HepG2 (cell line): ENCODE data around the gene TKTL1. TPM values are rescaled to one million over a fixed set of nuclear protein-coding genes. Genes with fewer than 3 reads are reported as not detected.

Experiments used
- ARID2 ChIP-seq: sonication (generic); formaldehyde crosslinking; IDR thresholded peaks from 2 replicates; pipeline ENCODE4 v1.8.1; 2022; ENCODE audit warnings: mild to moderate bottlenecking, missing genetic modification reagents, borderline replicate concordance
- CENPX ChIP-seq: sonication (generic); formaldehyde crosslinking; IDR thresholded peaks from 2 replicates; pipeline ENCODE4 v1.9.0; 2021; ENCODE audit warnings: mild to moderate bottlenecking, missing genetic modification reagents, moderate library complexity
- DPF2 ChIP-seq: sonication (generic); formaldehyde crosslinking; IDR thresholded peaks from 2 replicates; pipeline ENCODE4 v1.4.0; 2020; ENCODE audit warnings: mild to moderate bottlenecking, low read depth, missing genetic modification reagents, borderline replicate concordance
- FOXA1 ChIP-seq, 2 experiments: fragments of 450-650 bp in 1 of 2; sonication (generic) in 1 of 2; formaldehyde crosslinking in 1 of 2; IDR thresholded peaks; 2 replicates each; pipeline versions ENCODE4 v1.4.0 to v1.6.1; 2016 to 2020; ENCODE audit warnings: missing genetic modification reagents in 1 of 2
- GABPB1 ChIP-seq: IDR thresholded peaks from 2 replicates; pipeline ENCODE4 v1.6.1; 2016; ENCODE audit warnings: mild to moderate bottlenecking, missing genetic modification reagents, moderate library complexity, missing compliant biosample characterization
- HOXD1 ChIP-seq: sonication (generic); formaldehyde crosslinking; IDR thresholded peaks from 2 replicates; pipeline ENCODE4 v1.5.0; 2020; ENCODE audit warnings: missing genetic modification reagents
- MEIS1 ChIP-seq: sonication (generic); formaldehyde crosslinking; IDR thresholded peaks from 2 replicates; pipeline ENCODE4 v1.9.0; 2021; ENCODE audit warnings: mild to moderate bottlenecking, missing genetic modification reagents, moderate library complexity, borderline replicate concordance
- NFATC3 ChIP-seq: sonication (generic); formaldehyde crosslinking; IDR thresholded peaks from 2 replicates; pipeline ENCODE4 v1.5.1; 2020; ENCODE audit warnings: mild to moderate bottlenecking, missing genetic modification reagents
- NR2F6 ChIP-seq, 2 experiments: IDR thresholded peaks; 2 replicates each; pipeline ENCODE4 v1.6.1; 2016; ENCODE audit warnings: antibody characterized with exemption in 1 of 2, mild to moderate bottlenecking in 1 of 2
- RFX3 ChIP-seq: IDR thresholded peaks from 2 replicates; pipeline ENCODE4 v1.6.1; 2016; ENCODE audit warnings: missing biosample characterization, missing genetic modification reagents
- STAT5B ChIP-seq: sonication (generic); formaldehyde crosslinking; IDR thresholded peaks from 2 replicates; pipeline ENCODE4 v1.4.0; 2020; ENCODE audit warnings: missing genetic modification reagents
- YEATS2 ChIP-seq: sonication (generic); formaldehyde crosslinking; IDR thresholded peaks from 2 replicates; pipeline ENCODE4 v1.4.0; 2020; ENCODE audit warnings: missing genetic modification reagents, borderline replicate concordance
- ZFY ChIP-seq: sonication (generic); formaldehyde crosslinking; IDR thresholded peaks from 2 replicates; pipeline ENCODE4 v1.4.0; 2020; ENCODE audit warnings: missing genetic modification reagents
- ZNF24 ChIP-seq: fragments of 450-650 bp; IDR thresholded peaks from 2 replicates; pipeline ENCODE4 v1.6.1; 2017; ENCODE audit warnings: antibody characterized with exemption, mild to moderate bottlenecking
- ZNF746 ChIP-seq: sonication (generic); formaldehyde crosslinking; IDR thresholded peaks from 2 replicates; pipeline ENCODE4 v1.8.0; 2022; ENCODE audit warnings: mild to moderate bottlenecking, missing genetic modification reagents
- ZZZ3 ChIP-seq: sonication (generic); formaldehyde crosslinking; IDR thresholded peaks from 2 replicates; pipeline ENCODE4 v1.4.0; 2020; ENCODE audit warnings: missing genetic modification reagents, mild to moderate bottlenecking, borderline replicate concordance
- polyA plus RNA-seq, 8 experiments: library from polyadenylated mRNA; depleted of rRNA in 3 of 8; stranded (reverse) in 7 of 8; unstranded in 1 of 8; fragments of >200 nt; fragmentation: Illumina TruSeq in 4 of 8; extraction: Trizol in 4 of 8; gene quantifications; 2 replicates each; pipeline versions ENCODE4 v1.2.1 to v1.2.3, GENCODE V29; 2011 to 2016; ENCODE audit warnings: low read depth in 4 of 8, missing spikeins in 1 of 8, mixed read lengths in 1 of 8; ENCODE audit not compliant: insufficient read depth in 1 of 8
- total RNA-seq, 5 experiments: library from RNA; depleted of rRNA; stranded (reverse); fragments of >200 nt; fragmentation: Illumina TruSeq; extraction: Trizol; gene quantifications; 2 replicates each; pipeline ENCODE4 v1.2.3, GENCODE V29; 2016; ENCODE audit warnings: low read depth in 1 of 5
- TF ChIP-seq, protein P1 (sequence below): sonication (generic); formaldehyde crosslinking; IDR thresholded peaks from 2 replicates; pipeline ENCODE4 v1.9.0; 2022; ENCODE audit warnings: missing genetic modification reagents, mild to moderate bottlenecking, borderline replicate concordance
- TF ChIP-seq, protein P2 (sequence below): sonication (generic); formaldehyde crosslinking; IDR thresholded peaks from 2 replicates; pipeline ENCODE4 v1.8.1; 2022; ENCODE audit warnings: low read depth, mild to moderate bottlenecking, missing genetic modification reagents
- TF ChIP-seq, protein P3 (sequence below): sonication (generic); formaldehyde crosslinking; conservative IDR thresholded peaks from 2 replicates; pipeline ENCODE4 v1.4.0; 2020; ENCODE audit warnings: mild to moderate bottlenecking, missing genetic modification reagents, moderate library complexity

Gene TKTL1
- total and polyA plus RNA-seq, 2 of the 13 experiments (the other 11 are each of a cell fraction or from before 2014, with no cell fraction given), result not detected

DNA sequence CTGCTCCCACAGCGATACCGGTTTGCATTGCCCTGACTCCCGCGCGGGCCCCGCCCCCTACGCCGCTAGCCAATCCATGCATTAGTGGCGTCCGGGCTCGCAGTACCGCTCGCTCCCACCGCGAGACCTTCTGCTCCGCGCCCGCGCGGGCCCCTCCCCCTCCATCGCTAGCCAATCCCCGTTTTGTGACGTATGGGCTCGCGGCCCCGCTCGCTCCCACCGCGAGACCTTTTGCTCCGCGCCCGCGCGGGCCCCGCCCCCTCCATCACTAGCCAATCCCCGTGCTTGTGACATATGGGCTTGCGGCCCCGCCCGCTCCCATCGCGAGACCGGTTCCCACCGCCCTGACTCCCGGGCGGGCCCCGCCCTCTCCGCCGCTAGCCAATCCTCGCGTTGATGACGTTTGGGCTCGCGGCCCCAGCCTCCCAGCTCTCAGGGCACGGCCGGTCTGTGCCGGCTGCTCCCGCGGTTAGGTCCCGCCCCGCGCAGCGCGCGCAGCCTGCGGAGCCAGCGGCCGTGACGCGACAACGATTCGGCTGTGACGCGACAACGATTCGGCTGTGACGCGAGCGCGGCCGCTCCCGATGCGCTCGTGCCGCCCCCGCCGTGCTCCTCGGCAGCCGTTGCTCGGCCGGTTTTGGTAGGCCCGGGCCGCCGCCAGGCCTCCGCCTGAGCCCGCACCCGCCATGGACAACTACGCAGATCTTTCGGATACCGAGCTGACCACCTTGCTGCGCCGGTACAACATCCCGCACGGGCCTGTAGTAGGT, 83.4 kb downstream of the TKTL1 start, which contains the start of gene EMD (continued):
- TF ChIP-seq DPF2 (CRISPR knock-in tag), result no peak
- TF ChIP-seq YEATS2 (CRISPR knock-in tag), result peak; percentile 67
- peak; percentile 81 for TF ChIP-seq ZFY (CRISPR knock-in tag)
- no peak for TF ChIP-seq NFATC3 (CRISPR knock-in tag)
- TF ChIP-seq NR2F6 (IDR thresholded peaks at IDR 0.05), result no peak
- no peak for TF ChIP-seq NR2F6 (CRISPR knock-in tag; IDR thresholded peaks at IDR 0.05)
- TF ChIP-seq, protein P1, sequence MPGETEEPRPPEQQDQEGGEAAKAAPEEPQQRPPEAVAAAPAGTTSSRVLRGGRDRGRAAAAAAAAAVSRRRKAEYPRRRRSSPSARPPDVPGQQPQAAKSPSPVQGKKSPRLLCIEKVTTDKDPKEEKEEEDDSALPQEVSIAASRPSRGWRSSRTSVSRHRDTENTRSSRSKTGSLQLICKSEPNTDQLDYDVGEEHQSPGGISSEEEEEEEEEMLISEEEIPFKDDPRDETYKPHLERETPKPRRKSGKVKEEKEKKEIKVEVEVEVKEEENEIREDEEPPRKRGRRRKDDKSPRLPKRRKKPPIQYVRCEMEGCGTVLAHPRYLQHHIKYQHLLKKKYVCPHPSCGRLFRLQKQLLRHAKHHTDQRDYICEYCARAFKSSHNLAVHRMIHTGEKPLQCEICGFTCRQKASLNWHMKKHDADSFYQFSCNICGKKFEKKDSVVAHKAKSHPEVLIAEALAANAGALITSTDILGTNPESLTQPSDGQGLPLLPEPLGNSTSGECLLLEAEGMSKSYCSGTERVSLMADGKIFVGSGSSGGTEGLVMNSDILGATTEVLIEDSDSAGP (CRISPR knock-in tag), result peak; percentile 46; the same call in 1 of the 2 replicates
- TF ChIP-seq, protein P2, sequence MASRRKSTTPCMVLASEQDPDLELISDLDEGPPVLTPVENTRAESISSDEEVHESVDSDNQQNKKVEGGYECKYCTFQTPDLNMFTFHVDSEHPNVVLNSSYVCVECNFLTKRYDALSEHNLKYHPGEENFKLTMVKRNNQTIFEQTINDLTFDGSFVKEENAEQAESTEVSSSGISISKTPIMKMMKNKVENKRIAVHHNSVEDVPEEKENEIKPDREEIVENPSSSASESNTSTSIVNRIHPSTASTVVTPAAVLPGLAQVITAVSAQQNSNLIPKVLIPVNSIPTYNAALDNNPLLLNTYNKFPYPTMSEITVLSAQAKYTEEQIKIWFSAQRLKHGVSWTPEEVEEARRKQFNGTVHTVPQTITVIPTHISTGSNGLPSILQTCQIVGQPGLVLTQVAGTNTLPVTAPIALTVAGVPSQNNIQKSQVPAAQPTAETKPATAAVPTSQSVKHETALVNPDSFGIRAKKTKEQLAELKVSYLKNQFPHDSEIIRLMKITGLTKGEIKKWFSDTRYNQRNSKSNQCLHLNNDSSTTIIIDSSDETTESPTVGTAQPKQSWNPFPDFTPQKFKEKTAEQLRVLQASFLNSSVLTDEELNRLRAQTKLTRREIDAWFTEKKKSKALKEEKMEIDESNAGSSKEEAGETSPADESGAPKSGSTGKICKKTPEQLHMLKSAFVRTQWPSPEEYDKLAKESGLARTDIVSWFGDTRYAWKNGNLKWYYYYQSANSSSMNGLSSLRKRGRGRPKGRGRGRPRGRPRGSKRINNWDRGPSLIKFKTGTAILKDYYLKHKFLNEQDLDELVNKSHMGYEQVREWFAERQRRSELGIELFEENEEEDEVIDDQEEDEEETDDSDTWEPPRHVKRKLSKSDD (CRISPR knock-in tag), result peak; percentile 99
- no peak for TF ChIP-seq RFX3
- TF ChIP-seq, protein P3, sequence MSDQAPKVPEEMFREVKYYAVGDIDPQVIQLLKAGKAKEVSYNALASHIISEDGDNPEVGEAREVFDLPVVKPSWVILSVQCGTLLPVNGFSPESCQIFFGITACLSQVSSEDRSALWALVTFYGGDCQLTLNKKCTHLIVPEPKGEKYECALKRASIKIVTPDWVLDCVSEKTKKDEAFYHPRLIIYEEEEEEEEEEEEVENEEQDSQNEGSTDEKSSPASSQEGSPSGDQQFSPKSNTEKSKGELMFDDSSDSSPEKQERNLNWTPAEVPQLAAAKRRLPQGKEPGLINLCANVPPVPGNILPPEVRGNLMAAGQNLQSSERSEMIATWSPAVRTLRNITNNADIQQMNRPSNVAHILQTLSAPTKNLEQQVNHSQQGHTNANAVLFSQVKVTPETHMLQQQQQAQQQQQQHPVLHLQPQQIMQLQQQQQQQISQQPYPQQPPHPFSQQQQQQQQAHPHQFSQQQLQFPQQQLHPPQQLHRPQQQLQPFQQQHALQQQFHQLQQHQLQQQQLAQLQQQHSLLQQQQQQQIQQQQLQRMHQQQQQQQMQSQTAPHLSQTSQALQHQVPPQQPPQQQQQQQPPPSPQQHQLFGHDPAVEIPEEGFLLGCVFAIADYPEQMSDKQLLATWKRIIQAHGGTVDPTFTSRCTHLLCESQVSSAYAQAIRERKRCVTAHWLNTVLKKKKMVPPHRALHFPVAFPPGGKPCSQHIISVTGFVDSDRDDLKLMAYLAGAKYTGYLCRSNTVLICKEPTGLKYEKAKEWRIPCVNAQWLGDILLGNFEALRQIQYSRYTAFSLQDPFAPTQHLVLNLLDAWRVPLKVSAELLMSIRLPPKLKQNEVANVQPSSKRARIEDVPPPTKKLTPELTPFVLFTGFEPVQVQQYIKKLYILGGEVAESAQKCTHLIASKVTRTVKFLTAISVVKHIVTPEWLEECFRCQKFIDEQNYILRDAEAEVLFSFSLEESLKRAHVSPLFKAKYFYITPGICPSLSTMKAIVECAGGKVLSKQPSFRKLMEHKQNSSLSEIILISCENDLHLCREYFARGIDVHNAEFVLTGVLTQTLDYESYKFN (CRISPR knock-in tag), result no peak; the same call in 1 of the 2 replicates
- TF ChIP-seq HOXD1, result 0 out of 2 replicates have a peak, but pooled peaks have one; percentile 58
- TF ChIP-seq ZNF24, result no peak
- TF ChIP-seq MEIS1, result 0 out of 2 replicates have a peak, but pooled peaks have one; percentile 9
- TF ChIP-seq CENPX, result no peak
- TF ChIP-seq ZZZ3 (CRISPR knock-in tag), result no peak
- TF ChIP-seq STAT5B (CRISPR knock-in tag), result no peak
- no peak for TF ChIP-seq ARID2 (CRISPR knock-in tag)
- no peak for TF ChIP-seq FOXA1 (IDR thresholded peaks at IDR 0.05)
- no peak for TF ChIP-seq FOXA1 (CRISPR knock-in tag; IDR thresholded peaks at IDR 0.05)
- TF ChIP-seq GABPB1 (CRISPR knock-in tag), result peak; percentile 57; the same call in 1 of the 2 replicates
- no peak for TF ChIP-seq ZNF746
